GM12873 (cell line): ENCODE results near the gene GATA5.

Experiments used
- TF ChIP-seq, protein P1 (sequence below): IDR thresholded peaks from 2 replicates; pipeline ENCODE4 v1.5.1; 2012; ENCODE audit warnings: low read depth, mild to moderate bottlenecking, moderate library complexity, low read length, control low read depth; ENCODE audit not compliant: insufficient read depth; ENCODE audit errors: missing control alignments

The GATA5 gene, protein sequence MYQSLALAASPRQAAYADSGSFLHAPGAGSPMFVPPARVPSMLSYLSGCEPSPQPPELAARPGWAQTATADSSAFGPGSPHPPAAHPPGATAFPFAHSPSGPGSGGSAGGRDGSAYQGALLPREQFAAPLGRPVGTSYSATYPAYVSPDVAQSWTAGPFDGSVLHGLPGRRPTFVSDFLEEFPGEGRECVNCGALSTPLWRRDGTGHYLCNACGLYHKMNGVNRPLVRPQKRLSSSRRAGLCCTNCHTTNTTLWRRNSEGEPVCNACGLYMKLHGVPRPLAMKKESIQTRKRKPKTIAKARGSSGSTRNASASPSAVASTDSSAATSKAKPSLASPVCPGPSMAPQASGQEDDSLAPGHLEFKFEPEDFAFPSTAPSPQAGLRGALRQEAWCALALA

DNA sequence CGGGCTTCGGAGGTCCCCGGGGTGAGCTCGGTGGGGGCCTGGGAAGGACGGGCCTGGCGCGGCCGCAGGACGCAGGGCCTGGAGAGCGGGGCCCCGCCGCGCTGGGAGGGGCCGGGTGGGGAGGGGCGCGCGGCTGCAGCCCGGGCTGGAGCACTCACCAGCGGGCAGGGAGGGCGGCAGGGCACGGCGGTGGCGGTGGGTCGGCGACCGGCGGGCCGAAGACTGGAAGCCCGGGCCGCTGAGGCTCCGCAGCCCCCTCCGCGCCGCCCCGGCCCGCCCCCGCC is at the start of gene GATA5:
GATA5 (minus strand) TSS at position 224 of the 284 bp plus-strand sequence. CDS start 474 bp downstream, outside the sequence.
- TF ChIP-seq, protein P1, sequence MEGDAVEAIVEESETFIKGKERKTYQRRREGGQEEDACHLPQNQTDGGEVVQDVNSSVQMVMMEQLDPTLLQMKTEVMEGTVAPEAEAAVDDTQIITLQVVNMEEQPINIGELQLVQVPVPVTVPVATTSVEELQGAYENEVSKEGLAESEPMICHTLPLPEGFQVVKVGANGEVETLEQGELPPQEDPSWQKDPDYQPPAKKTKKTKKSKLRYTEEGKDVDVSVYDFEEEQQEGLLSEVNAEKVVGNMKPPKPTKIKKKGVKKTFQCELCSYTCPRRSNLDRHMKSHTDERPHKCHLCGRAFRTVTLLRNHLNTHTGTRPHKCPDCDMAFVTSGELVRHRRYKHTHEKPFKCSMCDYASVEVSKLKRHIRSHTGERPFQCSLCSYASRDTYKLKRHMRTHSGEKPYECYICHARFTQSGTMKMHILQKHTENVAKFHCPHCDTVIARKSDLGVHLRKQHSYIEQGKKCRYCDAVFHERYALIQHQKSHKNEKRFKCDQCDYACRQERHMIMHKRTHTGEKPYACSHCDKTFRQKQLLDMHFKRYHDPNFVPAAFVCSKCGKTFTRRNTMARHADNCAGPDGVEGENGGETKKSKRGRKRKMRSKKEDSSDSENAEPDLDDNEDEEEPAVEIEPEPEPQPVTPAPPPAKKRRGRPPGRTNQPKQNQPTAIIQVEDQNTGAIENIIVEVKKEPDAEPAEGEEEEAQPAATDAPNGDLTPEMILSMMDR: no peak

DNA sequence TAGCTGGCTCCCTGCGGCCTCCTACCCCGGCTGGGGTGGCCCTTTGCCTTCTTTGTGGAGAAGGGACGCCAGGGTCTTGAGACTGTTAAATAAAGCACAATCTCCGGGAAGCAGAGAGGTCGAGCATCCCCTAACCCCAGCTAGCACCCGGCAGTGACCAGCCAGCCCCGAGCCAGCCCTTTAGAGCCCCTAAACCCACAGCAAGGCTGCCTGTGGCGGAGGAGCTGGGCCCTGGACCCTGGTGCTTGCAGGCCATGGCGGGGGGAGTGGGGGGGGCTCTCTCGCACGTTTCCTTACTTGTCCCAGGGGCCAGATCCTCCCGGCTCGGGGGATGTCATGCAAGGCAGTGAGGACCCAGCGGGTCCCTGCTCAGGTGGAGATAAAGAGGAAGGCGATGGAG is 49.2 kb upstream of the GATA5 start:
- TF ChIP-seq, protein P1: no peak

DNA sequence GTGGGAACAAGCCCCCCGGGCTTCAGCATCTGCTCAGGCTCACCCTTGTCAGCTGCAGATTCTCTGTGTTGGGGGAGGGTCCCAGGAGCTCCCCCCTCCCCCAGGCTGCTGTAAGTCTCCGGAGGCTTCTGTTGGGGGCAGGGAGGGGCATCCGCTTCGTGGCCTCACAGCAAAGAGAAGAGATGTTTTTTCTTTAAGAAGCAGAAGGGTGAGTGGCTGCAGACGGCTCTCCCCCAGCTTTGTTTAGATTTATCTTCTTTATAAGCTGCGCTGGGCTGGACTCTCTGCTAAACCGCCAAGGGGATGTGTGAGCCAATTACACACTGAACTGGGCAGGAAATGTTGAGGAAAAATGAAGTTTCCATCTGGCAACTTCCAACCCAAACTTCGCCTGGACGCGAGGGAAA is 48.7 kb upstream of the GATA5 start:
- TF ChIP-seq, protein P1: no peak

DNA sequence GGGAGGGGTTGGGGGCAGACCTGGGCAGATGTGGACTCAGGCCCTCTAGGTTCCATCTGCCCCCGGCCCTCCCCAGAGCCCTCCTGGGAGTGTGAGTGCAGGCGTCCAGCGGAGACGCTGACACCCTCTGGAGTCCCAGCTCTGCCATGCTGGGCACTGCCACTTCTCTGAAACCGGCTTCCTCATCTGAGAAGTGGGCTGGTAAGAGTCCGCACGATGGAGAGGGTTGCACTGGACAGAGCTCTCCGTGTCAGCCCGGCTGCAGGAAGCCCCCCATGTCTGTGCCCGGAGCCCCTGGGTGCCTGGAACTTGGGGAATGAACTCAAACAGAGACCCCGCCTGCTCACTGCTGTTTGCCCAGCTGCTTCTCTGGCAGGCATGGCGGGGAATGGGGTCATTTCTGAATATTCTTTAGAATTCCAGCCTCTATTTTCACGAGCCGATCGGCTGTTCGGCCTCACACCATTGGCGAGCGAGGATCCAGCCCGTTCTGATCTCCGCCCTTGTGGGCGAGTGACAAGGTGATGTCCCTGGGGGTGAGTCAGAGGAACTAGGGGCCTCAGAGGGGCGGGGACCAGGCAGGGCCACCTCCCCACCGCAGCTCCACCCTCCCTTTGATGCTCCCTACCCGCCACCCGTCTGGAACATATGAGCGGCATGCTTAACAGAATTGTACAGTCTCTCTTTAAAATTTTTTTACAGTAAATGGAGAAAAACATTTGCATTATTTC is 47.8 kb upstream of the GATA5 start:
- TF ChIP-seq, protein P1: no peak

DNA sequence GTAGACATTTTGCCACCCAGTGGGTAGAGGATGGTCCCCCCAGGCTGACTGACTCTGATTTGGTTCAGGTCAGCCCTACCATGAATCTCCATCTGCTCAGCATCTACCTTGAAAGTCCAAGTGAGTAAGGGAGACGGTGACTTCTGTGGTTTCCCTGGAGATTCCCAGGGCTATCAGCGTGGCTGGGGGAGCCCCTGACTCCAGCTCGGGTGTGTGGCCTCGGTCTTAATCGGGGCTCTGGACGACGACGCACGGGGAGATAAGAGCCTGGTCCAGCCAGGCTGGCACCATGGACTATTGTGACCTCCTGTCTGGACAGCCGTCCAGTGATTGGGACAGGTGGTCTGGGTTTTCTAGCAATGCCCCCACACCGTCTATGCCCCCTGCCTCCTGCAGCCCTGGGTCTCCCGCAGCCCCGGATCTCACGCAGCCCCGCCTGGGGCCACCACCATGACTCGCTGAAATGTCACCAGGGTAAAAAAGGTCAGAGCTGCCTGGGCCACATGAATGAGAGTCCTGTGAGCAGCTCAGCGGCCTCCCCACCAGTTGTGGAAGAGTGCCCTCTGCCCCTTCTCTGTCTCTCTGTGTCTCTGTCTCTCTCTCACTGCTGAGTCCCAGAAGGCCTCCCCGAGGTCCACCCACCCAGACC is 47.1 kb upstream of the GATA5 start:
- TF ChIP-seq, protein P1: no peak

DNA sequence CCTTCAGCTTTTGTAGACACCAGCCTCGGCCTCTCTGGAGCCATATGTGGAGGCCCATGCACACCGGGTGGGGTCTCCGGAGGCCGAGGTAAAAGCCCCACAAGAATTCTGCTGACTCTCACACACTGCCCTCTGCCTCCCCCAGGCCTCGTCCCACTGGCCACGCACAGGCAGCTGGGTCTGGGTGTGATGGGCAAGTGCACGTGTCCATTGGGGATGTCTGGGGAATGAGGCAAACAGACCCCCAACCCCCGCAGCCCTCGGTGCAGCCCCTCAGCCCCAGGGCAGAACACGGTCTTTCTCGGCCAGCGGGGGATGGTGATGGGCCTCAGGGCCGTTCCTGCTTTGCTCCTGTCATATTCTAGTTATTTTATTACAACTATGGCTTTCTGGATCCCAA is 44.0 kb upstream of the GATA5 start:
- TF ChIP-seq, protein P1: no peak

DNA sequence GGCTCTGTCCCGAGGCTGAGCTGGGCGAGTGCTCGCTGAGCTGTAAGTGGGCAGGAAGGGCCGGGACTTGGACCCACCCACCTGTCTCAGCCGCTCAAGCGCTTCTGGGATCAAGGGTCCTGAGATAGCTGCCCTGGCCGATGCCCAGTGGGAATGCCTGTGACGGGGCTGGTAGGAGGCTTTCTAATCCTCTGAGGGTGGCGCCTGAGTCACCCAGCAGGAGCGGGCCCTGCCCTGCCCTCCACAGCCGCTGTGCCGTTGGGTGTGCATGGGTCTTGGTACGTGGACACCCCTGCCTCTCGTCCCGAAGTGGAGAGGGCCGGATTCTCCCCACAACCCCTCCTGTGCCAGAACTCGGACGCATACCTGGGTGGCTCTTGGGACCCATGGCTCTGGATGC is 43.1 kb upstream of the GATA5 start:
- TF ChIP-seq, protein P1: no peak
